Measurements from ENCODE around the gene FUT6. TPM values are rescaled to one million over a fixed set of nuclear protein-coding genes. Genes with fewer than 3 reads are reported as not detected.

Gene FUT6
- total and polyA plus RNA-seq, 2 donors from 2014 or later, result 13.0 to 58.4 TPM

DNA sequence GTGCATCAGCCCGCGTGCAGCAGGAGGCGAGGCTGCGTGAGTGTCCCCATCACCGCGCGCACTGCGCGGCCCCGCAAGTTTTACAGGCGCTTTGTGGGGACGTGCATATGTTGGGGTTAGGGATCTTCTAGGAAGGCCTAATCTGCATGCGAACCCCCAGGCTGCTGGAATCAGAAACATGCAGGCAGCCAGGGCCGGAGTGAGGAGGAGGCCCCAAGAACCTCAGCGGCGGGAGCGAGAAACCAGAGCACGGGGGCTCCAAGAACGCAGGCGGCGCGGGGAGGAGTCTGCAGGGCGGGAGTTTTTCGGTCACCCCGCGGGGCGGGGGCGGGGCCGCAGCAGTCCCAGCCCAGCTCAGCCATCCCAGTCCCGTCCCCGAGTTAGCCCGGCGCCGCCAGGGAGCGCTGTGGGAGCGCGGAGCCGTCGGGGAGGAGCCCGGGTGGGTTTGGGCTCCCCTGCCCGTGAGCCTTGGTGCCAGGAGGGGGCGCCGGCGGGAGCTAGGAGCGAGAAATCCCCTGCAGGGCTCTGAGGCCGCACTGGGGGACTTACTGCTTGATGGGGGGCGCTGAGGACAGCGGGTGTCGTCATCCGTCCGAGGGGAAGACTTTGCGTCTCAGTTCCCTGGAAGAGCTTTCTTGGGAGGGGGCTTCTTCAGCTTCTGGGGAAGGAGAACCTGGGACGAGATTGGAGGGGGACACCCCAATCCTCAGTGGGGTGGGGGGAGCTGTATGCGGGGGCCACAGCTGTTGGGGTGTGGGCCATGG lies 35.6 kb downstream of the FUT6 start:
- TF ChIP-seq, protein P1, sequence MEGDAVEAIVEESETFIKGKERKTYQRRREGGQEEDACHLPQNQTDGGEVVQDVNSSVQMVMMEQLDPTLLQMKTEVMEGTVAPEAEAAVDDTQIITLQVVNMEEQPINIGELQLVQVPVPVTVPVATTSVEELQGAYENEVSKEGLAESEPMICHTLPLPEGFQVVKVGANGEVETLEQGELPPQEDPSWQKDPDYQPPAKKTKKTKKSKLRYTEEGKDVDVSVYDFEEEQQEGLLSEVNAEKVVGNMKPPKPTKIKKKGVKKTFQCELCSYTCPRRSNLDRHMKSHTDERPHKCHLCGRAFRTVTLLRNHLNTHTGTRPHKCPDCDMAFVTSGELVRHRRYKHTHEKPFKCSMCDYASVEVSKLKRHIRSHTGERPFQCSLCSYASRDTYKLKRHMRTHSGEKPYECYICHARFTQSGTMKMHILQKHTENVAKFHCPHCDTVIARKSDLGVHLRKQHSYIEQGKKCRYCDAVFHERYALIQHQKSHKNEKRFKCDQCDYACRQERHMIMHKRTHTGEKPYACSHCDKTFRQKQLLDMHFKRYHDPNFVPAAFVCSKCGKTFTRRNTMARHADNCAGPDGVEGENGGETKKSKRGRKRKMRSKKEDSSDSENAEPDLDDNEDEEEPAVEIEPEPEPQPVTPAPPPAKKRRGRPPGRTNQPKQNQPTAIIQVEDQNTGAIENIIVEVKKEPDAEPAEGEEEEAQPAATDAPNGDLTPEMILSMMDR (IDR thresholded peaks at IDR 0.05; ENCODE audit: borderline replicate concordance, extremely low read depth, insufficient read depth), result peak; percentile 95
- FAIRE-seq (no peak), DNase-seq (peak; percentile 95 to 98 (median 96))
- Histone ChIP-seq H3K4me3 (ENCODE audit: low read length in 3 of 3) (no peak overlapping the region), H3K9ac (ENCODE audit: low read length in 3 of 3) (no peak overlapping the region), H3K36me3 (ENCODE audit: control insufficient read depth in 2 of 3, insufficient read depth in 3 of 3, low read length in 3 of 3) (no peaks in the 10 kb centered on the region), H3K27ac (ENCODE audit: low read depth in 2 of 2, low read length in 2 of 2) (no peak overlapping the region), H3K4me1 (ENCODE audit: control insufficient read depth in 2 of 3, insufficient read depth in 2 of 3, low read depth in 1 of 3, low read length in 3 of 3) (peaks cover 0 to 10% (median 0%) of the 10 kb centered on the region in 3 donors), H3K9me3 (ENCODE audit: control insufficient read depth in 2 of 3, insufficient read depth in 1 of 3, low read length in 3 of 3) (no peaks in the 10 kb centered on the region), H3K27me3 (ENCODE audit: control insufficient read depth, insufficient read depth, low read length) (no peaks in the 10 kb centered on the region)
- intact Hi-C loops (cut with DNase I), result loop anchor here (10.0 kb wide), 1 partner anchor 91 kb away; no protein-coding TSS in a partner anchor

DNA sequence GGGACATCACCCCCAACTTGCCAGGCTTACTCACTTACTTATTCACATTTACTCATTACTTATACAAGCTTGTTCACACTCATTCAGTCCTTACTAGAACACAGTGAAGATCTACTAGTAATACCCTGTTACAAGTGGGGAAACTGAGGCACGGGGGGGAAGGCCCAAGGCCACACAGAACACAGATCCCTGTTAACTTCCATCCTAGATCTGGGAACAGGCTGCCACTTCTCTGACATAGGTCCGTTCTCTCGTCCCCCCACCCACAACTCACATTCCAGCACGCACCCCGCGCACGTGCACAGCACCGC lies 36.1 kb downstream of the FUT6 start:
- Histone ChIP-seq H3K9ac (ENCODE audit: low read length in 3 of 3) (no peak overlapping the region), H3K27me3 (ENCODE audit: control insufficient read depth, insufficient read depth, low read length) (no peaks in the 10 kb centered on the region), H3K36me3 (ENCODE audit: control insufficient read depth in 2 of 3, insufficient read depth in 3 of 3, low read length in 3 of 3) (no peaks in the 10 kb centered on the region), H3K4me3 (ENCODE audit: low read length in 3 of 3) (no peak overlapping the region), H3K4me1 (ENCODE audit: control insufficient read depth in 2 of 3, insufficient read depth in 2 of 3, low read depth in 1 of 3, low read length in 3 of 3) (peaks cover 0 to 10% (median 0%) of the 10 kb centered on the region in 3 donors), H3K27ac (ENCODE audit: low read depth in 2 of 2, low read length in 2 of 2) (no peak overlapping the region), H3K9me3 (ENCODE audit: control insufficient read depth in 2 of 3, insufficient read depth in 1 of 3, low read length in 3 of 3) (no peaks in the 10 kb centered on the region)
- no peak for FAIRE-seq
- no peak for DNase-seq
- TF ChIP-seq, protein P1 (IDR thresholded peaks at IDR 0.05; ENCODE audit: borderline replicate concordance, extremely low read depth, insufficient read depth), result no peak
- intact Hi-C loops (cut with DNase I), result loop anchor here (10.0 kb wide), 1 partner anchor 91 kb away; no protein-coding TSS in a partner anchor

DNA sequence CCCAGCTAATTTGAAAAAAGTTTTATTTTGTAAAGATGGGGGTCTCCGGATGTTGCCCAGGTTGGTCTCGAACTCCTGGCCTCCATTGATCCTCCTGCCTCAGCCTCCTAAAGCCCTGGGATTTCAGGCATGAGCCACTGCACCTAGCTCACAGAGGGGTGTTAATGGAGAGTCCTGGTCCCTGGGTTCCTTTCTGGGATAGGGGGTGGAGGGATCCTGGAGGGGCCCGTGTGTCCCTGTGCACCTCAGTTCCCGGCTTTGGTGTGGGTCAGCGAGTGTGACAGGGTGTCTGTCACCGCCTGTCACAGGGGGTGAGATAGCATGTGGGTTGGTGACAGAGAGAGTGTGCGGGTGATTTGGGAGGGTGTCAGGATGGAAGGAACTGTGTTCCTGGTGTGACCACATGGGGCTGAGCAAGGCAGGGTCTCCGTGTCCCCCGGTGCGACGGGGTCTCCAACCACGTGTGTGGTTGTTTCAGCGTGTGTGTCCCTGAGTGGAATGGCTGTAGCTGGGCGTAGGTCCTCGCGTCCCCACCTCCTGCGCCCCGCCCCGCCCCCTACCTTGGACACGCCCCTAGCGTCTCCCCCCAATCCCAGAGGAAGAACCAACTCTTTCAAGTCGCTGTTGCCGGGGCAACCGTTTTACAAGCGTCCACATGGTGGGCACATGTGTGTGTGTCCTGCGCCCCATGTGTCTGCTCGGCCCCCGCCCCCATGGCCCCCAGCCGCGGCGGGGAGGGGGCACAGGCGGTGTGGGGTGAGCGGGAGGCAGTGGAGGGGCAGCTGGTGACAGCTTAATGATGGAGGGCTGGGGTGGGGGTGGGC lies 37.5 kb downstream of the FUT6 start:
- Histone ChIP-seq H3K9me3 (ENCODE audit: control insufficient read depth in 2 of 3, insufficient read depth in 1 of 3, low read length in 3 of 3) (no peaks in the 10 kb centered on the region), H3K27me3 (ENCODE audit: control insufficient read depth, insufficient read depth, low read length) (no peaks in the 10 kb centered on the region), H3K4me1 (ENCODE audit: control insufficient read depth in 2 of 3, insufficient read depth in 2 of 3, low read depth in 1 of 3, low read length in 3 of 3) (peaks cover 0 to 10% (median 0%) of the 10 kb centered on the region in 3 donors), H3K27ac (ENCODE audit: low read depth in 2 of 2, low read length in 2 of 2) (no peak overlapping the region), H3K9ac (ENCODE audit: low read length in 3 of 3) (no peak overlapping the region), H3K36me3 (ENCODE audit: control insufficient read depth in 2 of 3, insufficient read depth in 3 of 3, low read length in 3 of 3) (no peaks in the 10 kb centered on the region), H3K4me3 (ENCODE audit: low read length in 3 of 3) (no peak overlapping the region)
- TF ChIP-seq, protein P1 (IDR thresholded peaks at IDR 0.05; ENCODE audit: borderline replicate concordance, extremely low read depth, insufficient read depth), result no peak
- peak; percentile 73 to 92 (median 86) for DNase-seq
- no peak for FAIRE-seq
- intact Hi-C loops (cut with DNase I), result loop anchor here (10.0 kb wide), 1 partner anchor 93 kb away; no protein-coding TSS in a partner anchor
